Measurements from ENCODE around the gene KRT86.
"Not testable (repeated sequence)": the region's sequence is repeated elsewhere in the genome, so short reads cannot be mapped to it uniquely, and the experiment has no call there.

The KRT86 gene

GRCh38 chr12:52238916-52239646 lies 35.4 kb upstream of the KRT86 start:
- no peak for DNase-seq

DNA sequence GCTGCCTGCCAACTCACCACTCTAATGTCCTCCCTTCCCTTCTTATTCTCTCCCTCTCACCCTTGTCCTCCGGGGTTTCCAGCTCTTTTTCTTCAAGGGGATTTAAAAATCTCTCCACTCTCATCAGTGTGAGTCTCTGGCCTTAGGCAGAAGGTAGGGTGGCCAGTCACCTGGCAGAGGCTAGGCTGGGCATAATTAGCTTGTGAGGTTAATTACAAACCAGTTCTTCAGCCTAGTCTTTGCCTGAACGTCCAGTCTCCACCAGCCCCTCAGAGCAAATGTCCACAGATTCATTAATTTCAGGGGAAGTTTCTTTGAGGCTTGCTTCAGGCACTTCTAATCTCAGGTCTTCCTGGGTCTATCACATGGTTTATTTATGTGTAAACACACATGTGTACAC lies 34.7 kb upstream of the KRT86 start:
- no peak for DNase-seq

DNA sequence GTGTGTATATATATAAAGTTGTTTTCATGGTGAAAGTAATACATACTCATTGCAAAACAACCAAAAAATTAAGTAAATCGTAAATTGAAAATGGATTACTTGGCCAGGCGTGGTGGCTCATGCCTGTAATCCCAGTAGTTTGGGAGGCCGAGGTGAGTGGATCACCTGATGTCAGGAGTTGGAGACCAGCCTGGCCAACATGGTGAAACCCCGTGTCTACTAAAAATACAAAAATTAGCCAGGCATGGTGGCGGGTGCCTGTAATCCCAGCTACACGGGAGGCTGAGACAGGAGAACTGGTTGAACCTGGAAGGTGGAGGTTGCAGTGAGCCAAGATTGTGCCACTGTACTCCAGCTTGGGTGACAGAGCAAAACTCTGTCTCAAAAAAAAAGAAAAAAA lies 34.2 kb upstream of the KRT86 start:
- not testable (repeated sequence) for DNase-seq

GRCh38 chr12:52241205-52241842 lies 33.1 kb upstream of the KRT86 start:
- no peak for DNase-seq

DNA sequence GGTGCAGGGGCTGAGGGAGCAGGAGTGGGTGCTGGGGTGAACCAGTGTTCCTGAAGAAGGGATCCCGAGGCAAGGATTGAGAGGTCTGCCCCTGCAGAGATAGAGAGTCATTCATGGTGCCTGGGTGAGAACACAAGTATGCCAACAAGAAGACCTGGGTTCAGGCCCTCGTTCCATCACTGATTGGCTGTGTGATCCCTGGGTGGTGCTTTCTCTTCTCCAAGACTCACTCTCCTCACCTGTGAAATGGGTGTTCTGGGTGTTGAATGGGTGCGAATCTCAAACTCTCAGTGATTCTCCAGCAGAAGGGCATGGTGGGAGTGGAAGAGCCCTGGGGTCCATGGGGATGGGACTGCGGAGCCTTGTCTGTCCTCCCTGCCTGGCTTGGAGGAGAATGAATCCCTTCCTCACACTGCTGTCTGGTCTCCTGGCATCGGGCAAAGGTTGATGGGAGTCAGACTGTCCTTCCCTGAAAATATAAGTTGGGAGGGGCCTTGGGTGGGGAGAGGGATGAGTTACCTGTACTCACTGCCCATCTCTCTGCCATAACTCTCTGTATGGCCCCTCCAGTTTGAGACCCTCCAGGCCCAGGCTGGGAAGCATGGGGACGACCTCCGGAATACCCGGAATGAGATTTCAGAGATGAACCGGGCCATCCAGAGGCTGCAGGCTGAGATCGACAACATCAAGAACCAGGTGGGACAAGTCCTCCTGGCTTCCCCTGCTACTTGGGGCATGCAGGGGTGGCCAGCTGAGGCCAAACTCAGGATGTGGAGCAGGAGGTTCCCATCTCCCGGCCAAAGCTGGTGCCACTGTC lies 31.8 kb upstream of the KRT86 start:
- DNase-seq: no peak

DNA sequence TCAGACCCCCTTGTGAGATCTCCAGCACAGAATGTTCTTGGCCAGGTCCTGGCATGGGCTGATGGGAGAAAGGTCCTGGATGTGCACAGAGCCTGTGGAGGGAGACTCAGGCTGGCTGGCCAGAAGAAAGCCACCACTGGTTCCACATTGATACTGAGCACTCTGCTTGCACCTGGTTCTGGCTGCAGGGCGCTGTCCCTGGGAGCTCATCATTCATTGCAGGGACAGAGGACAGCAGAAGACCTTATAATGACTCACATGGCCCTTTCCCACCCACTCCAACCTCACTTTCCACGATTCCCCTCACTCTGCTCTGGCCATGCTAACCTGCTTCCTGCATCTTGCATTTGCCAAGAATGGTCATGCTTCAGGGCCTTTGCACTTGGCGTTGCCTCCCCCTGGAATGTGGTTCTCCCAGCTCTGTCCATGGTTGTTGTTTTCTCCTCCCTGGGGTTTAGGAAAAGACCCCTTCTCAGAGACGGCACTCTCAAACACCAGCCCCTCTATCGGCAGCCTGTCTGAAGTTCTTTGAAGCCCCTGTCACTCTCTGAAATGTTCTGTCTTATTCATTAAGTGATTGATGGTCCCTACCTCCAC lies 31.1 kb upstream of the KRT86 start:
- DNase-seq: no peak

- peak; percentile 41 for DNase-seq
These were observed 30.4 kb upstream of the KRT86 start for GRCh38 chr12:52243856-52244614.

GRCh38 chr12:52244615-52244994 lies 29.8 kb upstream of the KRT86 start:
- DNase-seq: no peak

DNA sequence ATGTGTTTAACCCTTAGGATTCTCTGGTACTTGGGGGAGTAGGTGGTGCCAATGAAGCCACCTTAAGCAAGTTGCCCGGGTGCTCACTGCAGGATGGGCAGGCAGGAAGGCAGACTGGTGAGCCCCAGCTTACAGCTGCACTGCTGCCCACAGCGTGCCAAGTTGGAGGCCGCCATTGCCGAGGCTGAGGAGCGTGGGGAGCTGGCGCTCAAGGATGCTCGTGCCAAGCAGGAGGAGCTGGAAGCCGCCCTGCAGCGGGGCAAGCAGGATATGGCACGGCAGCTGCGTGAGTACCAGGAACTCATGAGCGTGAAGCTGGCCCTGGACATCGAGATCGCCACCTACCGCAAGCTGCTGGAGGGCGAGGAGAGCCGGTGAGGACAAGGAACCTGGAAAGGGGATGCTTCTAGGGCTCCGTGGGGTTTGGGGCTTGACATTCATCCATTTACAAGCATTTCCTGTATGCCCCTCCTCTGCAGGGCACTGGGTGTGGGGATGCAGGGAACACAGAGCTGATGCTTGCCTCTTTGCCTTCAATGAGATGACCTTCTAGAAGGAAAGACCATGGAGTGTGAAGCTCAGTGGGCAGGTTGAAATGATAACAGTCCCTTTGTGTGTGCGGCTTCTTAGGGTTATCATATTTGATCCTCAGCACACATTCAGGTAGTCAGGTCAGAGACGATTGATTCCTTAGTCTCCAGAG lies 29.0 kb upstream of the KRT86 start:
- no peak for DNase-seq

DNA sequence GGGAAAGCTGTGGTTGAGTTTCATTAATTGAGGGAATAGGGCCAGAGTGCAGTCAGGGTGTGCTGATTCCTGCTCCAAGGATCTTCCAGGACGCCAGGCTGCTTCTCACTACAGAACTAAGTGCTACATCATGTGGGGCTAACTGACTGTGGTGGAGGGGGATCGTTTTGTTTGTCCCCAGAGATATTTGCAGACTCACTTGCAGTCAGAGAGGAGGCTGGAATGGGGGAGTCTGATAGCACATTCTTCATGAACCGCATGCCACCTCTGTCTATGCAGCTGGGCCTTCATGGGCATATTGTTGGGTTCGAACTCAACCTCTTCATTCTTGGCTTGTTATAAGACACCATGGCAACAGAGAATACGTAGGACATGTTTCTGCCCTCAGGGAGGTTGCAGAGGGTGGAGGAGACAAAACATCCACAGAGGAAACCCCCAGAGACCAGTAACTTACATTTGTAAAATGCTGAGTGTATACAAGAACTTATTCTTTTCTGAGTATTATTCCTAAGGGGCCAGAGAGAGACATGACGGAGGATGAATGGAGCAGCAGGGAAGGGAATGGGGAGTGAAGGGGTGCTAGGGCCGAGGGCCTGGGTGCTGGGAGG lies 28.4 kb upstream of the KRT86 start:
- DNase-seq: no peak

- no peak for DNase-seq
These were observed 27.5 kb upstream of the KRT86 start for GRCh38 chr12:52246720-52247621.

DNA sequence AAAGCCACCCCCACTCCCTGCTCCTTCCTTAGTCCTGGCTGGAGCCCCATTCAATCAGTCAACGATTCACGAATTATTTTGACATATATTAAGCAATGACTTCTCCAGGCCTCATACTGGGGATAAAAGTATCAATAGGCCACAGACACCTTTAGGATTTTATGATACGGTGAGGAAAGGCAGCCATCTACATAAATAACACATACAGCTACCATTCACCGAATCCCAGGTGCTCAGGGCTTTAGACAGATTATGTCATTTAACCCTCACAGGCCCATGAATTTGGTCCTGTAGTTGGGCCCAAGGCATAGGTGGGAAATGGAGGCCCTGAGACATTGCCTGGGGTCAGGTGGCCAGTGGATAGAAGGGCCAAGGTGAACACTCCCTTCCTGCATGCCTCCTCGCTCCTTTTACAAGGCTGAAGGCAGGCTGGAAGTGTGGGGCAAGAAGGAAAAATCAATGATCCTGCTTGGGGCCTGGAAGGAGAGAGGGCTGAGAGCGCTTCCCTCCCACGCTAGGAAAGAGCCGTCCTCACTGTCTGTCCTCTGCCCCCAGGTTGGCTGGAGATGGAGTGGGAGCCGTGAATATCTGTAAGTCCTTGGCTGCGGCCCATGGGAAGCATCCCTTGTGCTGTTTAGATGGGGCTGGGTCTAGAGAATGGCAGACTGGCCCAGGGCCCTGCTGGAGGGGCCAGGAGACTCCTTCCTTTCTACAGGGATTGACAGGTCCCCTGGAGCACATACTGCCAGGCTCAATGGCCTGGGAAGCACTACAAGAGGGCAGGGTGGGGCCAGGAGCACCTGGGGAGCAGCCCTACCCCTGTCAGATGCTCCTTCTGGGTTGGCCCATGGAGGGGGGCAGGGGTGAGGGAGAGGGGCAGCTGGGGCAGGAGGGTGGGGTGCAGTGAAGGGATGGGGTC lies 26.6 kb upstream of the KRT86 start:
- no peak for DNase-seq

GRCh38 chr12:52248541-52249461 lies 25.6 kb upstream of the KRT86 start:
- DNase-seq: no peak

GRCh38 chr12:52249511-52250047 lies 24.9 kb upstream of the KRT86 start:
- DNase-seq: no peak

DNA sequence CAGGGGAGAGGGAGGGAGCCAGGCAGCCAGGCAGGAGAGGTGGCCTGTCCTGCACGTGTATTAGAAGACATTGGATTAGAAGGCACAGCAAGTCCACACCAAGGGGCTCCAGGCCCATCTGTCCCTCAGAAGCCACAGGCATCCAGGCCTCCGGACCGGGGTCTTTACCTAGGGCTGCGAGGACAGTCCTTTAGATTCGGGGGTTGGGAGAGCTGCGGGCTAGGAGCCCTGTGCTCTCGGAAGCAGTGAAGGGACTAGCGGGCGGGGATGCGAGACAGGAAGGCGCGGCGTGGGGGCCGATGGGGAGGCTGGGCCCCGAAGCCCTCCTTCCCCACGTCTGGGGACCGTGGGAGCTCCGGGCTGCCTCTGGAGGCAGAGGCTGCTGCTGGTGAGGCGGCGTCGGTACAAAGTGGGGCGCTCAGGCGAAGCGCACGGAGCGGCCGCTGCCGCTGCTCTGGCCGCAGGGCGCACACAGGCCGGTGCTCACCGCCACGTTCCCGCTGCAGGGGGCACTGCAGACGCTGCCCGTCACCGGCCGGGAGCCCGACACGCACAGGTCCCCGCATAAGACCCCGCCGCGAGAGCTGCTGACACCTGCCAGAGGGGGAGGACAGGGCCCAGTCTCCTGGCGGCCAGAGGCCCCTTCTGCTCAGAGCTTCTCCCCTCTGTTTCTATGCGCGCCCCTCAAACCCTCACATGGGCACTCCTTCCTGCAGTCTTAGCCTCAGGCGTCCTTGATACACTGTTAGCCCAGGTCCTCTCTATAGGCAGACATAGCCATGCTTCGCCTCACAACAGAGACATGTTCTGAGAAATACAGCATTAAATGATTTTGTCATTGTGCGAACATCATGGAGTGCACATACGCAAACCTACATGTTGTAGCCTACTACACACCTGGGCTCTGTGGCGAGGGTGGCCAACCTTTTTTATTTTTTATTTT lies 24.1 kb upstream of the KRT86 start:
- no peak for DNase-seq

DNA sequence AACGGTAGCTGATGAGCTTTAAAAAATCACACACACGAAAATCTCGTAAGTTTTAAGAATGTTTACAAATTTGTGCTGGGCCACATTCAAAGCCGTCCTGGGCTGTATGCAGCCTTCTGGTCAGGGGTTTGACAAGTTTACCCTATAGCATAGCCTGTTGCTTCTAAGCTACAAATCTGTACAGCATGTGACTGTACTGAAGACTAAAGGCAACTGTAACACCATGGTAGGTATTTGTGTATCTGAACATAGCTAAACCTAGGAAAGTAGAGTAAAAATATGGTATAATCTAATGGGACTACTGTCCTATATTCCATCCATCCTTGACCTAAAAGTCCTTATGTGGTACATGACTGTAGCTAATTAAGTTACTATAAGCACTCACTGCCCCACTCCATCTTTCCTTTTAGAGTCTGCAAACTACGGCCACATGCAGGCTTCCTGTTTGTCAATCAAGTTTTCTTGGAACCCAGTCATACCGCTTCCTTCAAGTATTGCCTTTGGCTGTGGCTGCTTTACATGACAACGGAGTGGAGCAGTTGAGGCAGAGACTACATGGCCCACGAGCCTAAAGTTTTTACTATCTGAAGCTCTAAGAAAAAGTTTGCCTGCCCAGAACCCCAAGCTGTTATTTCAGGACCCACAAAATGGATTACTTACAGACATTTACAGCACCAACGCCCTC lies 22.9 kb upstream of the KRT86 start:
- no peak for DNase-seq

Measured in stimulated activated CD4-positive, alpha-beta T cell treated with anti-CD3 and anti-CD28 coated beads, Interleukin-12 subunit alpha, Interleukin-12 subunit beta, amount 100 ng/mL, for 4 hours (primary cell).